GM18519 (cell line): ENCODE measurements around the gene EP300.
A peak's percentile ranks its signal among the peaks of the same experiment; 100 is the strongest.

ENCODE experiments used
- ATAC-seq: cut with Tn5 transposase; IDR thresholded peaks from one replicate; pipeline ENCODE4 v1.9.1; 2021; ENCODE audit warnings: mild to moderate bottlenecking, moderate library complexity; ENCODE audit not compliant: unreplicated experiment, low FRiP score

The EP300 gene

DNA sequence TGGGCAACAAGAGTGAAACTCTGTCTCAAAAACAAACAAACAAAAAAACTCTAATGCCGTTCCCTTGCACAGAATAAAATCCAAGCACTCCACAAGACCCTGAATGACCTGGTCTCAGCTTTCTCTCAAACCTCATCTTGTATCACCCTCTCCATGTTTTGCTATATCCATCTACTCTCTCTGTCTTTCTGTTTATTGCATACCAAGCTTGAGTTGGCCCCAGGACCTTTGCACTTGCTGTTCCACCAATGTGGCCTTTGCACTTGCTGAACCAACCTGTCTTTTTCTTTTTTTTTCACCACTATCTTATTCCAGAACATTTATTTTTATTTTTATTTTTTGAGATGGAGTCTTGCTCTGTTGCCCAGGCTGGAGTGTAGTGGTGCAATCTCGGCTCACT, 110.7 kb downstream of the EP300 start:
- no peak for ATAC-seq

DNA sequence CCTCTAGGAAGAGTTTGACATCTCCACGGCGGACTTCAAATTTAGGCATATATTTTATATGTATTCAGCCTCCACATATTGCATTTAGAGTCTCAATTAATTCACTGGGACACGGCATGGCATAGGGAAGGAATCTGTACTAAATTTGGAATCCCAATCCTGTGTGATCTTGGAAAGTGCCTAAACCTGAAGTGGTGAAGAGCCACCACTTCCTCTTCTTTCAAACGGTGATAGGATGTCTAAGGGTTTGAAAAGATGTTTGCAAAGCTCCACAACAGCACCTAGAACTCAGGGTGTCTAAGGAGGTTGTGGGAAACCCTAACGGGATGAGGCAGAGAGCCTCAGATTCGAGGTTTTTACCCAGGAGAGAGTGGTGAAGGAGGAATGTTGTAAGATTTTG, 111.7 kb downstream of the EP300 start:
- ATAC-seq: no peak

GRCh38 chr22:41204992-41205900, 112.9 kb downstream of the EP300 start, which contains the start of gene L3MBTL2:
Gene L3MBTL2 (plus strand): TSS chr22:41205312. CDS start chr22:41205363, 51 bp downstream.
- peak; percentile 89 for ATAC-seq

- ATAC-seq: no peak
Measured at GRCh38 chr22:41206719-41207118, 114.3 kb downstream of the EP300 start.

- ATAC-seq: no peak
Measured at GRCh38 chr22:41215409-41215808, 123.0 kb downstream of the EP300 start.

GRCh38 chr22:41215926-41216325, 123.5 kb downstream of the EP300 start:
- no peak for ATAC-seq

GRCh38 chr22:41216984-41217383, 124.6 kb downstream of the EP300 start:
- no peak for ATAC-seq

GRCh38 chr22:41217553-41218157, 125.3 kb downstream of the EP300 start:
- ATAC-seq: no peak

DNA sequence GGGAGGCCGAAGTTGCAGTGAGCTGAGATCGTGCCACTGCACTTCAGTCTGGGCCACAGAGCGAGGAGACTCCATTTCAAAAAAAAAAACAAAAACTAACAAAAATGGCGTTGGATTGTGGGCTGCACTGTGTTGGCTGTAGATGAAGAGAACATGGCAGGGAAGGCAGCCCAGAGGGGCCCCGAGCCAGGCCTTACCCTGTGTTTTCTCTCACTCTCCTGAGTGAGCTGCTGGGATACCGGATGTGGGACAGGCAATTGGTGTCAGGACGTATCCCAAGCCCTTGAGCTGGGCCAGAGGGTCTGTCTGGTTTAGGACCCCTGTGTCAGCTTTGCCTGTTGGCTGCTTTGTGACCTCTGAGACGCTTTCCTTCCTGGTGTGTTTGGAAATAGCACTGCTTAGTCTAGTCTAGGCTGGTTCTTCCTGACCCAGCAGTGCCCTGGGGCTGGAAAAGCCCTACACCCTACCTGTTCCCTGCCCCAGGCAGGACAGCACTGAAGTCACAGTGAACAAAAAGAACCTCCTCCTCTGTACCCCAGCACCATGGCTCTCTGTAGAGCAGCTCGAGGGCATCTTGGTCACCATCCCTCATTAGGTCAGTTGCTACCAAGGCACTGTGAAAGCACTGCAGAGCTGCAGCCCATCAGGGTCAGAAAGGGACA, 130.6 kb downstream of the EP300 start:
- no peak for ATAC-seq

GRCh38 chr22:41223535-41223934, 131.1 kb downstream of the EP300 start:
- ATAC-seq: no peak

GRCh38 chr22:41226723-41227655, 134.6 kb downstream of the EP300 start:
- ATAC-seq: no peak

DNA sequence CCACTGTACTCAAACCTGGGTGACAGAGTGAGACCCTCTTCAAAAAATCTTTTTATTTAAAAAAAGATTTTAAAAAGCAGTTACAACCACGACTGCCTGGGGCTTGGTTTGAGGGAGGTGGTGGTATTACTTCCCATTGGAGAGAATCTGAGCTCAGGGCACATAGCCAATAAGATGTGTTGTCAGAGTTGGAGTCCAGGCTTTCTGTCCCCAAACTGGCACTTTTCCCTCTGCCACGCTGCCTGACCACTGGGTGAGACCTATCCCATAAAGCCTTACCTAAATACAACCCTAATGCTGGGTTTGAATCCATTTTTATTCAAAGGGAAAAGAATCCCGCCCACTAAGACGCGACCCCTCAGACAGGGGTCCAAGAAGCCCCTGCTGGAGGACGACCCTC, 136.8 kb downstream of the EP300 start:
- ATAC-seq: no peak
